Bronchial epithelial cell (primary cell): ENCODE measurements around the gene RAD50. TPM values are rescaled to one million over a fixed set of nuclear protein-coding genes. Genes with fewer than 3 reads are reported as not detected.
"Not testable (repeated sequence)": the region's sequence is repeated elsewhere in the genome, so short reads cannot be mapped to it uniquely, and the experiment has no call there.

Experiments
- DNase-seq: peaks from one replicate; pipeline ENCODE4 v3.0.0-alpha.2; 2010; ENCODE audit warnings: low read depth
- FAIRE-seq: peaks from 2 replicates; lab custom pipeline; 2011; peaks lifted over from hg19 to GRCh38; lab: Jason Lieb, UNC
- H3K27me3 ChIP-seq: 2 replicates; pipeline ENCODE4 v1.5.1; 2011; ENCODE audit warnings: low read length; ENCODE audit not compliant: control insufficient read depth, insufficient read depth
- H3K36me3 ChIP-seq: 2 replicates; pipeline ENCODE4 v1.5.1; 2011; ENCODE audit warnings: low read length; ENCODE audit not compliant: control insufficient read depth, insufficient read depth
- H3K4me3 ChIP-seq: 2 replicates; pipeline ENCODE4 v1.5.1; 2011; ENCODE audit warnings: mild to moderate bottlenecking, low read depth, low read length, control low read depth
- total RNA-seq: library from RNA; depleted of rRNA; stranded (reverse); fragments of >200 nt; gene quantifications from 2 replicates; pipeline ENCODE4 v1.2.1, GENCODE V29; 2014
- TF ChIP-seq, protein P1 (sequence below): IDR thresholded peaks from 2 replicates; pipeline ENCODE4 v1.5.1; 2011; ENCODE audit warnings: mild to moderate bottlenecking, moderate library complexity, low read length, control low read depth, inconsistent platforms; ENCODE audit not compliant: insufficient read depth, severe bottlenecking

The RAD50 gene
- total RNA-seq, 1 donor from 2014 or later, result 29.2 TPM

DNA sequence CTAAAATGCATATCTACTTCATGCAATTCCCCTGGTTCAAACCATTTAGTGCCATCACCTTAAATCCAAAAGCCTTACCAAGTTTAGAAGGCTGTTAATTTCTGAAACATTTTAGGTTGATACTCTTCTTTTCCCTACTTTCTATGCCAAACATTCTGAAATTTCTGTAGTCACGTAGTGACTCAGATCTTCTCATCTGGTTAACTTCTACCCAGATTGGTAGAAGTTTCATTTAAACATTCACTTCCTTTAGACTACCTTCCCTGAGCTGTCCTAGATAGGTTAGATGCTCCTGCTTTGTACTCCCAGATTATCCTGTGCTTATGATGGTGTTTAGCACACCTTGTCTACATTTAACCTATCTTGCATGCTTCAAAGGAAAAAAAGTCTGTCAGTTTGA lies 9.9 kb downstream of the RAD50 start:
- DNase-seq (no peak), FAIRE-seq (no peak)
- Histone ChIP-seq H3K4me3 (no peak overlapping the region), H3K27me3 (no peaks in the 10 kb centered on the region), H3K36me3 (peaks cover 6% of the 10 kb centered on the region)
- TF ChIP-seq, protein P1, sequence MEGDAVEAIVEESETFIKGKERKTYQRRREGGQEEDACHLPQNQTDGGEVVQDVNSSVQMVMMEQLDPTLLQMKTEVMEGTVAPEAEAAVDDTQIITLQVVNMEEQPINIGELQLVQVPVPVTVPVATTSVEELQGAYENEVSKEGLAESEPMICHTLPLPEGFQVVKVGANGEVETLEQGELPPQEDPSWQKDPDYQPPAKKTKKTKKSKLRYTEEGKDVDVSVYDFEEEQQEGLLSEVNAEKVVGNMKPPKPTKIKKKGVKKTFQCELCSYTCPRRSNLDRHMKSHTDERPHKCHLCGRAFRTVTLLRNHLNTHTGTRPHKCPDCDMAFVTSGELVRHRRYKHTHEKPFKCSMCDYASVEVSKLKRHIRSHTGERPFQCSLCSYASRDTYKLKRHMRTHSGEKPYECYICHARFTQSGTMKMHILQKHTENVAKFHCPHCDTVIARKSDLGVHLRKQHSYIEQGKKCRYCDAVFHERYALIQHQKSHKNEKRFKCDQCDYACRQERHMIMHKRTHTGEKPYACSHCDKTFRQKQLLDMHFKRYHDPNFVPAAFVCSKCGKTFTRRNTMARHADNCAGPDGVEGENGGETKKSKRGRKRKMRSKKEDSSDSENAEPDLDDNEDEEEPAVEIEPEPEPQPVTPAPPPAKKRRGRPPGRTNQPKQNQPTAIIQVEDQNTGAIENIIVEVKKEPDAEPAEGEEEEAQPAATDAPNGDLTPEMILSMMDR, result no peak

DNA sequence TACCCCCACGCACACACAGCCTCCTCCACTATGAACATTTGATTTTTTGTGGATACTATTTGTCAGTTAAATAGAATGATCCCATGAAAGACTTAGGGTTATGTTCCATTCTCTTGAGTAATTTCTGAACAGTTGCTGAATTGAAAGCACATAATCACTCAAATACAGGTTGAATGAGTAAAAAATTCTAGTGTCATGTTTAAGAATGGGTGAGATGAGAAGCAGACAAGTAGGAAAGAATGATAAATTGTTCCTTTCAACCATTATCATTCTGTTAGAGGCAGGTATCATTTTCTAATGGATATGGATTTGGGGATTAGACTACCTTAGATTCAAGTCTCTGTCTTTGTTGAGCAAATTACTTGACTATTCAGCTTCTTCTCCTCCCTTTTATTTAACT lies 19.3 kb downstream of the RAD50 start:
- no peak for DNase-seq
- FAIRE-seq, result no peak
- no peaks in the 10 kb centered on the region for H3K36me3 ChIP-seq
- TF ChIP-seq, protein P1, result no peak
- no peaks in the 10 kb centered on the region for H3K27me3 ChIP-seq
- H3K4me3 ChIP-seq, result no peak overlapping the region

GRCh38 chr5:132584560-132584959 lies 27.8 kb downstream of the RAD50 start:
- not testable (repeated sequence) for H3K4me3 ChIP-seq, H3K27me3 ChIP-seq, DNase-seq, FAIRE-seq, H3K36me3 ChIP-seq

DNA sequence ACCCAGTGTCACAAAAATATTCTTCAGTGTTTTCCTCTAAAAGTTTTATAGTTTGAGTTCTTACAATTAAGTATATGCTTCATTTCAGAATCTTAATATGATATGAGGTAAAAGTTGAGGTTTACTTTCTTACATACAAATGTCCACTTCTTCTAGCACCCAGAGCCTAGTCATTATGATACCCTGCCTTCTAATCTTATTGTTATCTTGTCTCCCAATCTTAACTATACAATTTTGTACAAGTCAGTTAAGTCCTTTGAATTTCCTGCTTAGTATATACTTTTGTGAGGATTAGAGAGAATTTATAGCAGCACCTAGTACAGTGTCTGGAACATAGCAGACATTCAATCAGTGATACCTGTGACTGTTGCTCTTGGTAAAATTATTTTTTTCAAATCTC lies 29.3 kb downstream of the RAD50 start:
- FAIRE-seq, result no peak
- Histone ChIP-seq H3K27me3 (no peaks in the 10 kb centered on the region), H3K4me3 (no peak overlapping the region), H3K36me3 (peaks cover 1% of the 10 kb centered on the region)
- no peak for DNase-seq
- TF ChIP-seq, protein P1, result no peak

GRCh38 chr5:132589467-132589866 lies 32.7 kb downstream of the RAD50 start:
- TF ChIP-seq, protein P1, result no peak
- Histone ChIP-seq H3K27me3 (no peaks in the 10 kb centered on the region), H3K36me3 (peaks cover 1% of the 10 kb centered on the region), H3K4me3 (no peak overlapping the region)
- FAIRE-seq, result no peak
- no peak for DNase-seq

- no peaks in the 10 kb centered on the region for H3K27me3 ChIP-seq
- TF ChIP-seq, protein P1, result no peak
- FAIRE-seq, result no peak
- no peak for DNase-seq
- peaks cover 3% of the 10 kb centered on the region for H3K36me3 ChIP-seq
- H3K4me3 ChIP-seq, result no peak overlapping the region
Observed at GRCh38 chr5:132591145-132591544, 34.4 kb downstream of the RAD50 start.
